IPS-NIHi7 (cell line): Measurements from ENCODE around the gene TRERF1.

Experiments
- DNase-seq: peaks from one replicate; pipeline ENCODE4 v3.0.0; 2012; ENCODE audit warnings: mixed read lengths; ENCODE audit errors: extremely low spot score

Gene TRERF1

DNA sequence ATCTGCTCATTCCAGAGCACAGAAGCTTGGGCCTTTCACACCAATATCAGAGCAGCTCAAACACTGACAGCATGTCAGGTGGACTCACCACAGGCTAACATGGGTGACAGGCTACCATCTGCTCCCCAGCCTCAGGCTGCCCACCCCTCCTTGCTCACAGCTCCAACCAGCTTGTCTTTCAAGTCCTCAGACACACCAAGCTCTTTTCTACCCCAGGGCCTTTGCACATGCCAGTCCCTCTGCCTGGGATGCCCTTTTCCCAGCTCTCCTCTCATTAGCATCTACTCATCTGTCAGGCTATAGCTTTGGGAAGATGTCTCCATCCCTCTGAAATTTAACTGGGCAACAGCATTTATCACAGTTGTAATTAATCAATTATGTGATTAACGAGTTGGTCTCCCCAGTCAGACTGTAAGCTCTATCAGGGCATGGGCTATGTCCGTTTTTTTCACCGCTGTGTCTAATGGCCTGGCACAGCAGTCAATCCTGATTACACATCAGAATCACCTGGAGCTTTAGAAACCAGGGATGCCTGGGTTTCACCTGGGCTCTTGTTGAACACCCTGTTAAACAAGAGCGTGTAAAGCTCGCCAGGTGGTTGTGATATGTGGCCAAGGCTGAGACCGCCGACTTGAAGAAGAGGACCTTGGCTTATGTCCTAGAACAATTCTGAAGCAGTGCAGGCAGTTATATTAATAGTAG lies 145.1 kb downstream of the TRERF1 start:
- DNase-seq: no peak

DNA sequence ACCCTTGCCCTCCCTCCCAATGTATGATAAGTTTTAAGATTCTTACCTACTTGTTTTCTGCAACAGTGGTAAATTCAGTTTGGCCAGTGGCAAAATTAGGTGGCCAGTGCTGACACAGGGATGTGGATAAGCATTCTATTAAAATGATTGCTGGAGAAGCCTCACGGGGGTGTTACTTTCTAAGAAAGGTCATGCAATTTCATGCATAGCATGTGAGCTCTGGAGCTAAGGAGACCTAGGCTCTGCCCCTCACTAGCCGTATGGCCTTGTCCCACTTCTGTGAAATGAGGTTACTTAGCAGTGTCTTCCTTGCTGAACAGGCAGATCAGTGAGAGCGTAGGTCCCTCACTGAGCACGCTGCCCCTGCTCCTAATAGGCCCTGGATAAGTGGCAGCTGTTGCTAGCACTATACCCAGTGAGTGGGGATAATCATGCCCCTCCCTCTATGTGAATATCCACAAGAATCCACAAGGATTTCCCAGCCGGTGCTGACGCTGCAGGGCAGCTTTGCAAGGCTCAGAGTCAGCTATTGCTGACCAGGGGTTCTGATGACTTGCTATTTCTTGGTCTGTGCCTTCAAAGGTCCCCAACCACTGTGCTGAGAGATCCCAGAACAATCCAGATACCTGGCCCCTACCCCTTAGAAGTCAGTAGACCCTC lies 147.5 kb downstream of the TRERF1 start:
- DNase-seq: no peak

DNA sequence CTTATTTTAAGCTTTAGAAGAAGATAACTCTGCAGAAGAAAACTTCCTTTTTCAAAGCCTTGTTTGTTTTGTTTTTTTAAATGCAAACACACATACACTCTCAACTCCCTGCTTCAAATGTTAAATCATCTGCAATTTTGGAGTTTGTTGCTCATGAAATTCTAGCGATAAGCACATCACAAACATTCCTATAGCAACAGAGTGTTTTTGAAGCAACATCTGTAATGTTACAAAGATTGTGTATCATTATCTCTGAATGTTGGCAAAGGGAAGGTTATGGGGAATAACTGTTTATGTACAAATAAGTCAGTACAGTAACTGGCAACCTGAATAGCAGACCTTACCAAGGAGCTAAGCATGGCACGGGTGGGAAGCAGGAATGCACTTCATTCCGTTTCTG lies 149.3 kb downstream of the TRERF1 start:
- no peak for DNase-seq

DNA sequence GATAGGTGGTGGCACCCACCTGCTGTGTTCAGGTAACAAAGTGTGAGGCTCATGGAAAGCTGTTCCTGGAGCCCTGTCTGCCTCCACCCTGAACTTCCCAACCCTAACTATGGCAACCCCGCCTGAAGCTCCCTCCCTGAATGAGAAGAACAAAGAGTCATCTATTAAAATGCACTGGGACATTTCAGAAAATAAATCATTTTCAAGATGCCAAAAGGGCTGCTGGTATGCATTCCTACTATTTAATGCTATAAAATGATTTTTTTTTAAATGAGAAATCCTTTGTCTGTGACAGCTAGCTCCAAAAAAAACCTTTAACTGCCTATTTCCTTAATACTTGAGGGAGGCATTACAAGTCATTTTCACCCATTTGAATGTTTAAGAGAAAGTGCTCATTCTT lies 149.7 kb downstream of the TRERF1 start:
- no peak for DNase-seq

DNA sequence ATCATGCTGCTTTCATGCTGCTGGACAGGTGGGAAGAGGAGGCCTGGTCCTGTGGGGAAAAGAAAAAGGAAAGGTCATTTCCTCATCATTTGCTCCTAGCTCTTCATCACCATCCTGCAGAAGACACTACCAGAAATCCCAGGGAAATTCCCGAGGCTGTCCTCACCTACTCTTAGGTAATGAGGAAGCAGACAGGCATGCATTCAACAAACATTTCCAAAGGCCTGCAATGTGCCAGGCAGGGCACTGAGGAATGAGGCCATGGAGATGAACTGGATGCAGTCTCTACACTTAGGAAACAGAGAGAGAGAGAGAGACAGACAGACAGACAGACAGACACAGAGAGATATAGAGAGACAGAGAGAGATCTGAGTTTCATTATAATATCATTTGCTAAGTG lies 151.0 kb downstream of the TRERF1 start:
- no peak for DNase-seq

DNA sequence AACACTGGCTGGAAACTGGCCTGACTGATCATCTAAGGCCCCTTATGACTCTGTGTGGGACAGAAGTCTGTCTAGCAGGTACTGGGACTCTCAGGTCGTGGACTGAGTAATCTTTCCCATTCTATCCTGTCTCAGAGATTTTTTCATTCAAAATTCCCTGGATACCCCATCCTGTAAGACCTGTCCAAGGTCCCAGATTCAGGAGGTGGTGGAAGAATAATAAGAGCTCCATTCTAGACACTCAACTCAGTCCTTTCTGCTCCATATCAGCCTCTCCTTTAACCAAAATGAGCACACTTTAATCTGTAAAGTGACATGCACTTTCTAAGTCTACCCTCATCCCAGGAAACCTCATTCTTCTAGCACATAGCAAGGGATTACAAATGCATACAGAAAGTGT lies 151.5 kb downstream of the TRERF1 start:
- DNase-seq: no peak

DNA sequence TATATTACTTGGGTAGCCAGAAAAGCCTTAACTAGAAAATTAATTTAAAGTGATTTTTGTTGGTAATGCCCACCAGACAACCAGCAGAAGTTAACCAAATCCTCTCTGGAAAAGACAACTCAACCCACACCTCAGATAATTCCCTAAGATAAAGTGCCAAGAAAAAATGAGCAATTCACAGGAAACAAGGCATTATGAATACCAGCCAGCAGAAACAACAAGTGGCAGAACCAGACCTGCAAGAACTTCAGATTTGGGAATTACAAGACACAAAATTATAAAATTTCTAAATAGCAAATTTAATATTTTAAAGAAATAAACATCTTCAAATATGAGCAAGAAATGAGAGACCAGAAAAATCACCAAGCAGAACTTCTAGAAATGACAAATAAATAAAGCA lies 154.1 kb downstream of the TRERF1 start:
- DNase-seq: no peak

DNA sequence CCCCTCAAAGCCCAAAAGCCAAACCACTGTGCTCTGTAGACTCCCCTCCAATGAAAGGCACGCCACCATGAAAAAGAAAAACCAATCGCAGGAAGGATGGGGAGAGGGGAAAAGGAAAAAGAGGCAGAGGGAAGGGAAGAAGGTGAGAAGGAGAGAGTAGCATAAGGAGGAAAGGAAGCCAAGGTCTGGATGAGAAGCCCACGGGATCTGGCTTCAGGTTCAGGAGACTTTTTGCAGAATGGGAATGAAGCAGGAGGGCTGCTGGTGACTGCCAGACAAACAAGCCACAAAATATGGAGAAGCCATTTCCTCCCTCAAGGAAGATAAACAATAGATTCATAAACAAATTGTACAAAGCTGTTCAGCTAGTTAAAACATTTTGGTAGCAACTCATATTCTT lies 155.1 kb downstream of the TRERF1 start:
- no peak for DNase-seq

DNA sequence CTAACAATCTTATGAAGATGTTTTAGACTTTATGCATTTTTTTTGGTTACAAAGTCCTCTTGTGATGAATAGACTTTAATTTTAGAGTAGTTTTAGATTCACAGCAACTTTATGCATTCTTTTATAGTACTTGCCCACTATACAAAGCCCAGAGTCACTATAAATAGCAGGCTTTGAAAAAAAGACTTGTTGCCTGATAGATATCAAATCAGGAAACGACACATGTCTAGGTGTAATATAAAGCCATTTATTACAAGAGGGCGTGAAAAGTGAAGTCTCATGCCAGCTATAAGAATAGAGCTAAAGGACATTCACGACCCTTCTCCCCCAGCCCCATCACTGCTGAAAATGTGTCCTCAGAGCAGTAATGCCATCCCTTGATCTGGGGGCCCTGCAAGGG lies 156.0 kb downstream of the TRERF1 start:
- no peak for DNase-seq

DNA sequence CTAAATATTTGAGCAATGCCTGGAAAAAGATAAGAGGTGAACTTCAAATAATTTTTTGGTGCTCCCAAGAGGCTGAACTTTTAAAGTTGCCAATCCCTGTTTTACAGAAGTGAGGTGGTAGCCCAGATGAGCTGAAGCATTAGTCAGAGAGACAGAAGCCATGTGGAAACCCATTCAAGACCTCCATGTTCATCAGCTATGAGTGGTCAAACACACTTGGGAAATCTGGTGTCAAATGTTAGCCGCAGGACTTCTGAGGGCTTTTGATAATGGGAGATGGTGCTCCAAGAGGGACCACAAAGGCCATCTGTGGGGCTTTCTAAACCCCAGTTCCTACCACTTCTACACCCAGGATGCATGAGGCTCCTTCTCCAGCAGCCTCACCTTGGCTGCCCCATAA lies 156.5 kb downstream of the TRERF1 start:
- no peak for DNase-seq

DNA sequence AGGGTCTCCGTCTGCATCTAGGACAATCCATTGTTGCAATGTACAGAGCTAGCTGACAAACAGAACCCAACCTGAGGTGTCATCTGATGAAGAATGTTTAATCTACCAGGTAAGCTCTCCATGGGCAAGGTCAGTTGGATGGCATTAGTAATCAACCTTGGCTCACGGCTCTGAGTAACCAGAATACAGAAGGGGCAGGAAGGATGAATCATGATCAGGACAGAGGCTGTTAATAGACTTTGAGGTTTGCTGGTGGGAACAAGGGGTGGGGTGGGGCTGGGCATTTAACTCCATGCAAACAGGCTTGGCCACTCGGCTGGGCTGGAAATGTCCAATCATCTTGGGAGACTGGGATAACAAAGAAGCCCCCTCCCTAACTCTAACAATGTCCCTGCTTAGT lies 157.0 kb downstream of the TRERF1 start:
- no peak for DNase-seq

DNA sequence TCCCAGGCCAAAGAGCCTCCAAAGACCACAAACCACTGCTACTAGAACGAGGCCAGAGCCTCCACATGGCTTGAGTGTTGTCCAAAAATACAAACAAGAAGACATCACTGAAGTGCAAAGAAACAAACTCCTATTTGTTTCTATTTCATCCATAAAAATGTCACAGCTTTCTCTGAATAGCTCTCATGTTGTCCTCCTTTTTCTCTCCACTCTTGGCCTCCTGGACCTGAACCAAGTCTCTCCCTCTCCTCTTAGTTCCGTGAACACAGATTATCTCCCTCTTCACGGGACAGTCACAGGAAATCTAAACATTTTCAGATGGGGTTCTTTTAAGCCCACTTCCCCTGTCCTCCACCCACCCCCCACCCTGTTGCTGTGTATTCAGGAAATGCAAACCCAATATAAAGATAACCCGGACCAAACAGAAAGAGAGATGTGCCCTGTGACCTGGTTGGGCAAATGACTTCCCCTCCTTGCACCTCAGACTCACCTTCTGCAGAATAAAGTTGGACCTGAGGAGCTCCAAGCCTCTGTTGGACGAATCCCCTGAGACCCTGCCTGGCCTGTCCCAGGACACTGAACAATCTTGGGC lies 158.2 kb downstream of the TRERF1 start:
- DNase-seq: no peak

DNA sequence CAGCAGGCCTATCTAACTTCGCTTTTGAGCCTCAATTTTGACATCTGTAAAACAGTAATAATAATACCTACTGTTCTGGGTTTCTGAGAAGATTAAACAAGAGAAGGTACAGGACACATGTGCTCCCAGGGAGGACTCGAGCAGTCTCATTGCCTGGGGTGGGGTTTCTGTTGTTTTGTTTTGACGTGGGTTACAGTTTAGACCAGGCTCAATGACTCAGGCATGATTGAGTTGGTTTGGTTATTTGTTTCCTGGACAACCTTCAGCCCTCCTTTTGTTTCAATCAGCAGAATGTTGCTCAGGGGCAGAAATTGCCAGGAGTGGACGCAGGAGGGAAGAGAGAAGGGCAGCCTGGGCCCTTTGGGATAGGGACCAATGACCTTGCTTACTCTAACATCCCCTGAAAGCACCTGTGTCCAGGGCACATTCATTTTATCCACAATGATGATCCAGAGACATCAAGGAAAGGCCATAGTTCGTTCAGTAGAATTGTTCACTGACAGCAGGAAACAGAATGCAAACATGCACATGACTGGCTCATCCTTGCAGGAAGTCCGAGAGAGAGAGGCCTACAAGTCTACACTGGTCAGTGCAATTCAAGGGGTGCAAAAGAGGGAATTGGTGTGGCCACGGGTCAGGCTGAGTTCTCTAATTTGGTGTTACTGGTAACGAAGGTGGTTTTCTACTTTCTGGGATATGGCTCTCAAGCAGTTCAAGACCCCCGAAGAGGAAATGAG lies 159.6 kb downstream of the TRERF1 start:
- DNase-seq: no peak

DNA sequence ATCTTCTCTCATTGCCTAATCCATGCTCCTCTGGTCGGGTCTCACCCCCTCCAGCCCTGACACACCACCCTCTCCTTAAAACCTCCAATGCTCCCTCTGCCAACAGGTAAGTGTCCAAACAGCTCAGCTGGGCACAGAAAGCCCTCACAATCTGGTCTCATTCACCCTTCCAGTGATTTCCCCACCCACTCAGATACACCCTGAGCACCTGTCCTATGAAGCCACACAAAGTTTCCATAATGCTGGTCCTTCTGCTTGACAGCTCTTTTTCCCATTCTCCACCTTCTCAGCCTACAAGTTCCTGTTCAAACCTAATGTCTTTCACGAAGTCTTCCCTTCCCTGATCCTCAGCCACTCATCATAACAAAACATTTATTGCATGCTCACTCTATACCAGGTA lies 164.0 kb downstream of the TRERF1 start:
- no peak for DNase-seq

DNA sequence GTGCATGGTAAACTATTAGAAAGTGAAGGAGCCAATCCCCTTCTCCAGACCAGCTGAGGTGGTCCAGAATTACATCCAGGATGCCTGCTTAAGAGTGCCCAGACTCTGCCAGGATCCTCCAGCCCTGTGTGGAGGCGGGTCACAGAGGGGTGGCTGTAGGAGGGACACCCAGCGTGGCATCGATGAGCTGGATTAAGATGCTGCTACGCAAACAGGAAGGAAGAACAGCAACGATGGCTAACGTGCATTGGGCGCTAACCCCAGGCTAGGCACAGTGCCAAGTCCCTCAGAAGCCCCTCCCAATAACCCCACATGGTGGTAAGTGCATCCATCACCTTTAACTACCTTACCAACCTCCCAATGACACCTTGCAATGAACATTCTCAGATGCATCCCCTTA lies 170.2 kb downstream of the TRERF1 start:
- no peak for DNase-seq

DNA sequence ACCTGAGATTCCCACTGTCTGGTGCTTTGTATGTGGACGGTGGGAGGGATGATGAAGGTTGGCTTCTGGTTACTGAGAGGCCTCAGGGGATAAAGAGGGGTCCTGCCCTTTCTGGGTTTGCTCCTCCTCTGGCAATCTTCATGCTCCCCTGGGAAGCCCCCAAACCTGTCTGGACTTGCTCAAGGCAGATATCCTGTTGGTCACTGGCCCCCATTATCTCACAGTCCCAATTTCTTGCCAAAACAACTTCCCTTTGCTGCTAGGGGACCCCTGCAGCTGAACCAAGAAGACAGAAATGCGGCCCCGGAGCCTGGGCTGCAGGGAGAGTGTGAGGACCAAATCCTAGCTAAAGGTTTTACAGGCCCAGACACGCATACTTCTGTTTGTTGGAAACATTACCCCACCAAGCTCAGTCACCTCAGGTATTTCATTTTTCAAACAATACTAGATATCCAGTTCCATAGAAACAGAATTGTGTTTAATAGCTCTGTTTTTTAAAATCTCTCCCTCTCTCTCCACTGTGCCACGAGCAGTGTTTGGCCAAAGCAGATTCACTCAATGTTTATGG lies 170.7 kb downstream of the TRERF1 start:
- no peak for DNase-seq

DNA sequence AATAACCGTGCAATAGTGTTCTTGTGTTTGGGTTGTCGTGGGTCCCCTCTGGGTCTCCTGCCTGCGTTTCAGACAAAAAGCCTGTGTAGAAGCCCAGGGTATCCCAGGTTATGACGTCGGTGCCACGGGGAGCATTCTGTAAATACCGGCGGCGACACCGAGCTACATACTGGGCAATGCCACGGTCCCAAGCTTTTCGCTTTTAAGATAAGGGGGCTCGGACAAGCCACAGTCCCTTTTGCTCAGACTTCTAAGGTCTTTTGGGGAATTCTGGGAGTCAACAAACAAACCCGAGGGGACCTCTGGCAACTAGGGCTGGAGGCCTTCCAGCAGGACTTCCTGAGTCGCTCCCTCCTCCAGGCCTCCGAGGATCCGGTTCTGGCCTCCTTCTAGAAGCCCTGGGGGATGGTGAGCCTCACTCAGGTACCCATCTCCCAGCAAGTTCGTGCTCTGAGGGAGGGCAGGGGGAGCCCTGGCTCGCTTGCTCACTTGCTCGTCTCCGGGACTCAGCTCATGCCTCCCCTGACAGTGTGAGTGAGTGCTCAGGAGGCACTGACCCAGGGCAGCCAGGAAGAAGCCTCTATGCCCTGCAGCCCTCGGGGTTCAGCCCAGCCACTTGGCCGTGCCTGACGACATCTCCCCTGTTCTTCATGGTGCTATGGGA lies 171.6 kb downstream of the TRERF1 start:
- DNase-seq: no peak

DNA sequence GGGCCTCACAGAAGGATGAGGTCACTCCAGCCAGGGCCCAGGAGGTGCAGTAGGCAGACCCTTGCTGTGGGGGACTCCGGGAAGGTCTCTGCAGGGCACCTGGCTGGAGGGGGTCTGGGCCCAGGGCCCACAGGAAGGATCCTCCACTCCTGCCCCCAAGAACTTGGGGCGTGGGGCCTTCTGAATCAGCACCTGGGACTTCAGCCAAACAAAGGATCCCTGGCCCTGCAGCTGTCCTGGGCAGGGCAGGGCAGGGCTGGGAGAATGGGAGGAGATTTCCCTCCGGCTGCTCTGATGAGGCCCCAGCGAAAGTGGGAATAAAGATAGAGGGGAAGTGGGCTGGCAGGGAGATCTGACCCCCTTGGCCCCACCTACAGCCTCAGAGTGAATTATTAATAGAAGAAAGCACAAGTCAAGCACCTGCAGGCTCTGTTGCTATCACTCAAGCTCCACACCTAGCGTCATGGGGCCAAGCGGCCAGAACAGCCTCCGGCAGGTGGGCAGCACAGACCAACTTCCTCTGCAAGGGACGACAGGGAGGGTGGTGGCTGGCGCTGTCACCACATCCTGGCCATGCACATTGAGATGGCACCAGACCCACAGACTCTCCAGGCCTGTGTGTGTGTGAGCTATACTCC lies 172.5 kb downstream of the TRERF1 start:
- DNase-seq: no peak

DNA sequence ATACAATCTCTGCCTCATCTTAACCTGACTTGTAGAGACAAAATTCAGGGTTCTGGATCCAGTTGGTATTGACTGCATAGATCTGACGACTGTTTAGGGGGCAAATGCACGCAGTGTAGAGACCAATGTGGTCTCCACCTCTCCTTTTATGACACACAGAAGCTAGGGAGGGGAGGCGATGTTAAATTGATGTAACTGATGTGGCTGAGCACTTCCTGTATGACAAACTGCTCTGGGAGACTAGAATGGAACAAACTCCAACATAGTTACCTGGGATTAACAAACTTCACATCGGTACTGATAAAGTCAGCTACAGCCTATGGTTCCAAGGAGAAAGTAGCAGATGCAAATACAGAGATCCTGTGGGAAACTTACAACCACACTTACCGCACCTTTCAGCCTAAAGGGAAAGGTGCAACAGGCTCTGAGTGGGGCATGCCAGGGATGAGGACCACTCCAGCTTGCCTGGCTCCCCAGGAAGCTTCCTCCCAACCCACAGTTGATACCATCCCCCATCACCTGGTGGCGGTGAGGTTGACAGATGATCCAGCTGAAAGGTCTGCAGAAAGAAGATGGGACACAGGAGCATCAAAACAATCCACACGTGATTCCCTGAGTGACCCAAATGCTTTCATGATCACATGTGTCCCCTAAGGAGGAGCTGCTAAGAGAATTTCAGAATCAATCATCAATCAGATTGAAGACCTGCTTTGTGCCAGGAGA lies 173.4 kb downstream of the TRERF1 start:
- no peak for DNase-seq

DNA sequence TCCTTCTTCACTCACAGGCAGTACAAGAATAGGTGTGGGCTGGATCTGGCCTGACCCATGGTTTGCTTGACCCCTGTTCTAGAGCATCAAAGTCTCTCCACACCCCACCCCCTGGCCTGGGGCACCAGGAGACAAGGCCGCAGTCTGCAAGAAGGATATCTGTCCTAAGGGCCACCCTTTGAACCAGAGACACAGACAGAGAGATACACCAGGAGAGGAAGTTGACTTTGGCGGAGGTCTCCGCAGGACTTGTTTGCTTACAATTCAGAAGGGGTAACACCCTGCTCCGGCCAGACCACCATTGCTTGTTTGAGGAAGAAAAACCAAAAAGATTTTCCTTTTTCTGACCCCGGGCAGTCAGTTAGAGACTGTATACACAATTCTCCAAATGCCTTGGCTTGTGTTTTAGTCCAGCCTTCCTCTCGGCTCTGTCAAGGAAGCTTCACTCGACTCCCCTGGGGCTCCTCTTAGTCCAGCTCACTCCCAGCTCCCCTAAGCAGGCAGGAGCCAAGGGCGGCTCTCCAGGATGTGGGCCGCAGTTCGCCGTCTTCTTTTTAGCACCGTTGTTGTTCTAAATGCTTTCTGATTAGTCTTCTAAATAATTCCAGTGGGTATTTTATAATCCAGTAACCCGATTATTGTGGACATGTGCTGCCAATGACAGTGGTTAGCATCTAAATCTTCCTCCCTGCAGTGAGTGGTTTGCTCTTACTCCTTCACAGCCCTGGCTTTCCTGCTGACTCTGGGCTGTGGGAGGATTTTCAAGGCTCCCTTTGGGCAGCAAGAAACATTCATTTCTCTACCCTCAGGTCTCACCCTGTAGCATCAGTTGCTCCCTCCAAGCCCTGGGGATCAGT lies 175.5 kb downstream of the TRERF1 start:
- DNase-seq: no peak
